Gastroesophageal sphincter (tissue), 3 donors: ENCODE measurements around the gene DNLZ.

Source experiments
- CTCF ChIP-seq, 4 experiments: fragments of 200-600 bp in 2 of 4; fragments of 450-650 bp in 2 of 4; sonication (generic) in 1 of 4; IDR thresholded peaks; one replicate each; pipeline ENCODE4 v1.5.1; 2017 to 2019; ENCODE audit warnings: antibody characterized with exemption in 4 of 4, mild to moderate bottlenecking in 2 of 4, moderate library complexity in 2 of 4
- EP300 ChIP-seq: sonication (generic); formaldehyde crosslinking; IDR thresholded peaks from one replicate; pipeline ENCODE4 v1.6.1; 2017; ENCODE audit warnings: antibody characterized with exemption, mild to moderate bottlenecking

DNA sequence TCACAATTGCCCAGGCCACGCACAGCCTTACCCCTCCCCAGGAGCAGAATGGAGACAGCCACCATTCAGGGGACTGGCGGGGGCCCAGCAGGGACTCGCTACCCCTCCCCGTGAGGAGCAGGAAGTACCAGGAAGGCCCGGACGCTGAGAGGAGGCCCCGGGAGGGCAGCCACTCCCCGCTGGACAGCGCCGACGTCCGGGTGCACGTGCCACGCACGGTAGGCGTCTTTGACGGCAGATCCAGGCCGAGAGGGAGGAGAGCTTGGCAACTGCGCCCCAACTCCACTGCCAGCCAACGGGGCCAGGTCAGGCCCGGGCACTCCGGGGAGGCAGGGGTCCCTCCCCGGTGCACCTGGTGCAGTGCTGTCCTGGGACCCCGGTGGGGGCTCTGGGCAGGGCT, 14.0 kb downstream of the DNLZ start:
- no peak for TF ChIP-seq EP300
- TF ChIP-seq CTCF (IDR thresholded peaks at IDR 0.05): no peak
